HepG2 (cell line): Measurements from ENCODE around the gene GAL3ST3. TPM values are rescaled to one million over a fixed set of nuclear protein-coding genes. Genes with fewer than 3 reads are reported as not detected.

ENCODE experiments used
- ATAC-seq: fragments of 200-7000 bp; cut with Tn5 transposase; 3 replicates; pipeline ENCODE4 v1.9.1; 2020; ENCODE audit warnings: mild to moderate bottlenecking, moderate library complexity
- BruUV-seq: library from RNA; stranded (reverse); fragments of 400-500 nt; replicated peaks from 2 replicates; lab custom pipeline; 2021; lab: Mats Ljungman, UMichigan
- CTCF ChIA-PET: fragments of 300-600 bp; formaldehyde crosslinking; extraction: SDS; loops from one replicate; lab custom pipeline; 2021; ENCODE audit warnings: low total read pairs, inconsistent platforms, low intra/inter-chr PET ratio; lab: Yijun Ruan, JAX
- POLR2A ChIA-PET: fragments of 350-600 bp; sonication (Branson Sonifier 250); formaldehyde crosslinking; loops from one replicate; lab custom pipeline; 2020; ENCODE audit warnings: antibody characterized with exemption, inconsistent platforms; lab: Yijun Ruan, JAX
- DNase-seq: peaks from one replicate; pipeline ENCODE4 v3.0.0-alpha.2; 2015; ENCODE audit warnings: low spot score
- FAIRE-seq: peaks from 3 replicates; lab custom pipeline; 2011; peaks lifted over from hg19 to GRCh38; lab: Jason Lieb, UNC
- H2AFZ ChIP-seq: one replicate; pipeline ENCODE4 v1.6.1; 2011; ENCODE audit warnings: low read length, inconsistent platforms
- H3K27ac ChIP-seq: fragments of 300-600 bp; 3 replicates; pipeline ENCODE4 v1.8.0; 2011; ENCODE audit warnings: mixed run types, mild to moderate bottlenecking, mixed read lengths, low read length, inconsistent platforms; ENCODE audit not compliant: insufficient read depth; ENCODE audit errors: extremely low read length
- H3K27me3 ChIP-seq, 2 experiments: fragments of 200-600 bp in 1 of 2; 2 replicates in 1 of 2; 3 replicates in 1 of 2; pipeline versions ENCODE4 v1.6.0 to v1.8.0; 2011; ENCODE audit warnings: low read length in 2 of 2, mild to moderate bottlenecking in 2 of 2, moderate library complexity in 2 of 2, inconsistent platforms in 1 of 2; ENCODE audit not compliant: insufficient read depth in 2 of 2, control insufficient read depth in 1 of 2
- H3K36me3 ChIP-seq, 2 experiments: fragments of 200-600 bp in 1 of 2; replicated peaks in 1 of 2; 2 replicates in 1 of 2; 3 replicates in 1 of 2; pipeline versions ENCODE4 v1.5.1 to v1.8.0; 2011; ENCODE audit warnings: low read length in 2 of 2, inconsistent platforms in 1 of 2; ENCODE audit not compliant: insufficient read depth in 2 of 2, control insufficient read depth in 1 of 2
- H3K4me1 ChIP-seq: 2 replicates; pipeline ENCODE4 v1.5.1; 2012; ENCODE audit warnings: low read length, inconsistent platforms; ENCODE audit not compliant: insufficient read depth
- H3K4me2 ChIP-seq: 2 replicates; pipeline ENCODE4 v1.6.0; 2011; ENCODE audit warnings: low read depth, low read length, inconsistent platforms
- H3K4me3 ChIP-seq, 3 experiments: fragments of 200-600 bp in 1 of 3; sonication (generic), shearing (Covaris generic) in 1 of 3; replicated peaks in 1 of 3; 2 replicates each; pipeline ENCODE4 v1.5.1; 2011 to 2016; ENCODE audit warnings: low read length in 3 of 3, inconsistent platforms in 2 of 3, low read depth in 2 of 3, mild to moderate bottlenecking in 2 of 3, control low read depth in 1 of 3, mixed read lengths in 1 of 3; ENCODE audit not compliant: insufficient read depth in 1 of 3
- H3K79me2 ChIP-seq: one replicate; pipeline ENCODE4 v1.6.1; 2011; ENCODE audit warnings: low read length, inconsistent platforms; ENCODE audit not compliant: insufficient read depth
- H3K9ac ChIP-seq: 2 replicates; pipeline ENCODE4 v1.6.0; 2011; ENCODE audit warnings: mild to moderate bottlenecking, low read depth, low read length, inconsistent platforms; ENCODE audit not compliant: insufficient read depth
- H3K9me3 ChIP-seq: 2 replicates; pipeline ENCODE4 v1.5.1; 2012; ENCODE audit warnings: mild to moderate bottlenecking, low read length
- H4K20me1 ChIP-seq: 2 replicates; pipeline ENCODE4 v1.6.0; 2011; ENCODE audit warnings: inconsistent platforms, mild to moderate bottlenecking, low read length, moderate library complexity; ENCODE audit not compliant: insufficient read depth
- CBX2 ChIP-seq, 2 experiments: fragments of 200-600 bp in 1 of 2; sonication (generic); formaldehyde crosslinking in 1 of 2; IDR thresholded peaks; 2 replicates each; pipeline versions ENCODE4 v1.7.0 to v1.8.1; 2018 to 2022; ENCODE audit warnings: low read depth in 2 of 2, low read length in 1 of 2, mild to moderate bottlenecking in 1 of 2, missing genetic modification reagents in 1 of 2
- CCDC6 ChIP-seq: sonication (generic); formaldehyde crosslinking; IDR thresholded peaks from 2 replicates; pipeline ENCODE4 v1.8.1; 2022; ENCODE audit warnings: mild to moderate bottlenecking, missing genetic modification reagents, moderate library complexity
- CHD2 ChIP-seq: IDR thresholded peaks from 2 replicates; pipeline ENCODE4 v1.6.1; 2011; ENCODE audit warnings: low read depth, low read length, improper control_type of control experiment
- KLF13 ChIP-seq: sonication (generic); formaldehyde crosslinking; IDR thresholded peaks from 2 replicates; pipeline ENCODE4 v1.4.0; 2020; ENCODE audit warnings: mild to moderate bottlenecking, missing genetic modification reagents
- NFATC3 ChIP-seq: sonication (generic); formaldehyde crosslinking; IDR thresholded peaks from 2 replicates; pipeline ENCODE4 v1.5.1; 2020; ENCODE audit warnings: mild to moderate bottlenecking, missing genetic modification reagents
- PBX3 ChIP-seq: sonication (generic); formaldehyde crosslinking; IDR thresholded peaks from 2 replicates; pipeline ENCODE4 v1.8.1; 2023; ENCODE audit warnings: missing genetic modification reagents, inconsistent platforms, borderline replicate concordance
- POGZ ChIP-seq: sonication (generic); formaldehyde crosslinking; IDR thresholded peaks from 2 replicates; pipeline ENCODE4 v1.4.0; 2020; ENCODE audit warnings: mild to moderate bottlenecking, missing genetic modification reagents
- RFXANK ChIP-seq: IDR thresholded peaks from 2 replicates; pipeline ENCODE4 v1.6.1; 2016
- ZNF121 ChIP-seq: sonication (generic); formaldehyde crosslinking; IDR thresholded peaks from 2 replicates; pipeline ENCODE4 v1.5.0; 2020; ENCODE audit warnings: mild to moderate bottlenecking, missing genetic modification reagents
- ZNF276 ChIP-seq: sonication (generic); formaldehyde crosslinking; IDR thresholded peaks from 2 replicates; pipeline ENCODE4 v1.4.0; 2020; ENCODE audit warnings: mild to moderate bottlenecking, low read depth, missing genetic modification reagents
- ZNF3 ChIP-seq: IDR thresholded peaks from 2 replicates; pipeline ENCODE4 v1.7.0; 2017; ENCODE audit warnings: inconsistent platforms
- ZNF460 ChIP-seq: sonication (generic); formaldehyde crosslinking; IDR thresholded peaks from 2 replicates; pipeline ENCODE4 v1.5.1; 2020; ENCODE audit warnings: missing genetic modification reagents, mild to moderate bottlenecking, borderline replicate concordance
- ZNF770 ChIP-seq: sonication (generic); formaldehyde crosslinking; IDR thresholded peaks from 2 replicates; pipeline ENCODE4 v1.5.0; 2020; ENCODE audit warnings: mild to moderate bottlenecking, missing genetic modification reagents
- ZSCAN29 ChIP-seq: sonication (generic); formaldehyde crosslinking; conservative IDR thresholded peaks from 2 replicates; pipeline ENCODE4 v1.4.0; 2020; ENCODE audit warnings: mild to moderate bottlenecking, missing genetic modification reagents
- WGBS: methylation state at CpG from one replicate; pipeline ENCODE4 v1.1.6; 2017; ENCODE audit warnings: low lambda C conversion rate; 5-methylcytosine and 5-hydroxymethylcytosine counted together
- in situ Hi-C: cut with HindIII; loops from 2 replicates; pipeline ENCODE4 v1.10.0; 2017; ENCODE audit warnings: low pct_unique_long_range_greater_than_20kb; ENCODE audit not compliant: extremely low pct_ligation_motif_present
- intact Hi-C: fragments of 100-400 bp; cut with micrococcal nuclease; formaldehyde crosslinking; loops from one replicate; pipeline ENCODE4 v1.10.0; 2022; ENCODE audit not compliant: unreplicated experiment
- polyA plus RNA-seq, 8 experiments: library from polyadenylated mRNA; depleted of rRNA in 3 of 8; stranded (reverse) in 7 of 8; unstranded in 1 of 8; fragments of >200 nt; fragmentation: Illumina TruSeq in 4 of 8; extraction: Trizol in 4 of 8; gene quantifications; 2 replicates each; pipeline versions ENCODE4 v1.2.1 to v1.2.3, GENCODE V29; 2011 to 2016; ENCODE audit warnings: low read depth in 4 of 8, missing spikeins in 1 of 8, mixed read lengths in 1 of 8; ENCODE audit not compliant: insufficient read depth in 1 of 8
- total RNA-seq, 5 experiments: library from RNA; depleted of rRNA; stranded (reverse); fragments of >200 nt; fragmentation: Illumina TruSeq; extraction: Trizol; gene quantifications; 2 replicates each; pipeline ENCODE4 v1.2.3, GENCODE V29; 2016; ENCODE audit warnings: low read depth in 1 of 5

GAL3ST3 gene
- total and polyA plus RNA-seq, 2 of the 13 experiments (the other 11 are each of a cell fraction or from before 2014, with no cell fraction given) = not detected

GRCh38 chr11:66090288-66090687, 41.3 kb upstream of the GAL3ST3 start:
- H3K79me2 ChIP-seq = peaks cover 10% of the 10 kb centered on the region
- no peak overlapping the region for H3K27ac ChIP-seq
- no peak overlapping the region for H3K9ac ChIP-seq
- H3K4me3 ChIP-seq = no peak overlapping the region
- CTCF ChIA-PET = no interaction called here
- FAIRE-seq (no peak), DNase-seq (no peak), ATAC-seq (no peak)
- H3K9me3 ChIP-seq = no peaks in the 10 kb centered on the region
- no peak overlapping the region for H3K4me2 ChIP-seq
- intact Hi-C loops = no loop called here
- H3K4me1 ChIP-seq = peaks cover 26% of the 10 kb centered on the region
- in situ Hi-C loops = no loop called here
- POLR2A ChIA-PET = no interaction called here
- WGBS = 61% methylated on average over 4 of the region's 4 CpGs
- H4K20me1 ChIP-seq = no peaks in the 10 kb centered on the region
- no TSS peak for BruUV-seq
- no peak overlapping the region for H2AFZ ChIP-seq
- no peaks in the 10 kb centered on the region for H3K27me3 ChIP-seq
- peak; percentile 12; the same call in 1 of the 2 replicates for TF ChIP-seq ZNF460 (CRISPR knock-in tag)
- no peak for TF ChIP-seq RFXANK
- TF ChIP-seq ZNF121 (CRISPR knock-in tag) = 0 out of 2 replicates have a peak, but pooled peaks have one; percentile 26
- peak; percentile 92 for TF ChIP-seq ZNF770
- TF ChIP-seq, all 625 proteins: peak for 3
- no peaks in the 10 kb centered on the region for H3K36me3 ChIP-seq

- intact Hi-C loops (no loop called here), in situ Hi-C loops (no loop called here)
- H3K4me3 ChIP-seq = no peak overlapping the region
- peaks cover 10% of the 10 kb centered on the region for H3K79me2 ChIP-seq
- DNase-seq (no peak), ATAC-seq (no peak), FAIRE-seq (no peak)
- no peaks in the 10 kb centered on the region for H3K27me3 ChIP-seq
- H3K9ac ChIP-seq = no peak overlapping the region
- POLR2A ChIA-PET = no interaction called here
- BruUV-seq = no TSS peak
- H3K4me2 ChIP-seq = no peak overlapping the region
- no peaks in the 10 kb centered on the region for H3K36me3 ChIP-seq
- H3K4me1 ChIP-seq = peaks cover 30% of the 10 kb centered on the region
- CTCF ChIA-PET = no interaction called here
- 94% methylated on average over 3 of the region's 3 CpGs for WGBS
- no peak overlapping the region for H3K27ac ChIP-seq
- H2AFZ ChIP-seq = no peak overlapping the region
- no peaks in the 10 kb centered on the region for H4K20me1 ChIP-seq
- H3K9me3 ChIP-seq = no peaks in the 10 kb centered on the region
- TF ChIP-seq ZSCAN29 = no peak
- no peak for TF ChIP-seq PBX3 (CRISPR knock-in tag)
- no peak for TF ChIP-seq CCDC6 (CRISPR knock-in tag)
- no peak for TF ChIP-seq NFATC3 (CRISPR knock-in tag)
- no peak for TF ChIP-seq ZNF3 (CRISPR knock-in tag)
- TF ChIP-seq POGZ (CRISPR knock-in tag) = no peak
- TF ChIP-seq ZNF276 (CRISPR knock-in tag) = no peak
- TF ChIP-seq KLF13 (CRISPR knock-in tag) = no peak
- no peak for TF ChIP-seq CHD2
- no peak for TF ChIP-seq CBX2 (IDR thresholded peaks at IDR 0.05; ENCODE audit: low read depth, low read length)
- no peak for TF ChIP-seq CBX2 (CRISPR knock-in tag; IDR thresholded peaks at IDR 0.05; ENCODE audit: low read depth)
Measured at GRCh38 chr11:66089067-66089466, 40.1 kb upstream of the GAL3ST3 start.
